GM19467 (cell line): ENCODE data around the gene PODXL2.
"Not testable (repeated sequence)": the region's sequence is repeated elsewhere in the genome, so short reads cannot be mapped to it uniquely, and the experiment has no call there.

Experiments used
- ATAC-seq: cut with Tn5 transposase; IDR thresholded peaks from one replicate; pipeline ENCODE4 v1.9.1; 2021; ENCODE audit warnings: mild to moderate bottlenecking, moderate library complexity; ENCODE audit not compliant: unreplicated experiment

PODXL2 gene

DNA sequence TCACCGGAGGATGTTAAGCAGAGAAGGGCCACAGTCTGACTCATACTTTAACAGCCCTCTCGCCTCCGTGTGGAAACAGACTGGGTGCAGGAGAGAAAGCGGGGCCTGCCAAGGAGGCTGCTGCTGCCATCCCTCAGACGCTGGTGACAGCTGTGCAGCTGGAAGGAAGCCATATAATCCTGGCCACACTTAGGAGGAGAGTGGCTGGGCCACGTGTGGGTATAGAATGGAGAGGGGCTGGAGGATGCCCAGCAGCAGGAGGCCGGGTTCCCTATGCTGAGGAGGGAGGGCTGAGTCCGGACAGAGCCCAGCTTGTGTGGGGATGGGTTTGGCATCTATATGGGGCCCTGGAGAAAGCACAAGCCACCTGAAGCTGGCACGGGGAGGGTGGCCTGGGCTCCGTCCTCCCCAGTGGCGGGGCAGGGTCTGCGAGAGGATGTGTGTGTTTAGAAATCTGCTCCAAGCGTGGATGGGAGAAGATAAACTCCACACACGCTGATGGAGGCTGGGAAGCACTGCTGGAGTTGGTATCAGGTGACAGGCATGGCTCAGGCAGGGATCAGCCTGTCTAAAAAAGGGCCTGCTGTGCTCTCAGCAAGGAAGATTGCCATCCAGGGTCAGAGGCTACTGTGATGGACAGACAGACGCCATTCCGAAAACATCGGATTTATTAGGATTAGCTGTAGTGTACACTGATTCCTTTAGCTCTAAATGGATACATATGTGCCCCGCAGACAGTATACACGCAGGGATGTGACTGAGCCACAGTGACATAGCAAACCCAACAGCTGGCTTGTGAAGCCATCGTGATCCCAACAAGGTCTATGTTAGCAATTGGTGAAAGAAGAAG is 59.7 kb downstream of the PODXL2 start:
- no peak for ATAC-seq

DNA sequence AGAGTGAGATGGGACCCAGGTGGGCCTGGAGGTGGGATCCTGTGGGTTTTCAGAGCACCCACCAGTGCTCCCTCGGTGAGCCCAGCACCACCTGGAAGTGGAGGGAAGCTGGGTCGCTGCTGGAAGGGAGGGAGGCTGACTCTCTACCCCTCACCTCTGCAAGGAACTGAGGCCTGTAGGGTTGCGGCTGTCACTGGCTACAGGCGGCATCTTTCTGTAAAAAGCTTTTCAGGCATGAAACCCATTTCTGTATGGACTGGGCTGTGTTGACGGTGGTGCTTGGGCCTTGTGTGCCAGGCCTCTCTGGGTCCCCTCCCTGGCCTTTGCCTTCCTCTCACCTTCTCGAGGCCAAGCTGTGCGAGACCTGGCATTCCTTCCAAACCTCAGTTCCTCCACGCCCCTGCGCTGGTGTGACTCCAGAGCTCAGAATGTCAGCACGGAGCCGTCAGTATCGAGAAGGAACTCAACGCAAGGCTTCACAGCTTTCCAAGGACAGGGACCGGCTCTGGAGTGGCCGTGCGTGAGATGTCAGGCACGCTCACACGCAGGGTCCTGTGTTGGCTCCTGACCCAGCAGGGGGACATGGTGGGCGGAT is 60.4 kb downstream of the PODXL2 start:
- ATAC-seq = no peak

DNA sequence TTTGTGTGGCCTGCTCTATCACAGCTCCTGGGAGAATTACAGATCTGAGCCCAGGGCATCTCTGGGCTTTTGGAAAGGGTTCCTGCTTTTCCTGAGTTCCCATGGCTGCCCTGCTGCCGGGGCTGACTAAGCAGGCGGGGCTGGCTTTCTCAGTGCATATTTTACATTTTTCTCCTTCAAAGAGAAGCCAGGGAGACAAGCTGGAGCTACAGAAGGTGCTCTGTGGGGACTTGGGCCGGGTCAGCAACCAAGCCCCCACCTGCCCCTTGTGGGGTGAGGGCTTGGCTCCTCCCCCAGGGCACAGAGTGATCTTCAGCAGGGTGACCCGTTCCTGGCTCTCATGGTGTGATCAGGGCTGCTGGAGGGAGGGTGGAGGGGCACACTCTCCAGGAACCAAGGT is 61.1 kb downstream of the PODXL2 start:
- no peak for ATAC-seq

DNA sequence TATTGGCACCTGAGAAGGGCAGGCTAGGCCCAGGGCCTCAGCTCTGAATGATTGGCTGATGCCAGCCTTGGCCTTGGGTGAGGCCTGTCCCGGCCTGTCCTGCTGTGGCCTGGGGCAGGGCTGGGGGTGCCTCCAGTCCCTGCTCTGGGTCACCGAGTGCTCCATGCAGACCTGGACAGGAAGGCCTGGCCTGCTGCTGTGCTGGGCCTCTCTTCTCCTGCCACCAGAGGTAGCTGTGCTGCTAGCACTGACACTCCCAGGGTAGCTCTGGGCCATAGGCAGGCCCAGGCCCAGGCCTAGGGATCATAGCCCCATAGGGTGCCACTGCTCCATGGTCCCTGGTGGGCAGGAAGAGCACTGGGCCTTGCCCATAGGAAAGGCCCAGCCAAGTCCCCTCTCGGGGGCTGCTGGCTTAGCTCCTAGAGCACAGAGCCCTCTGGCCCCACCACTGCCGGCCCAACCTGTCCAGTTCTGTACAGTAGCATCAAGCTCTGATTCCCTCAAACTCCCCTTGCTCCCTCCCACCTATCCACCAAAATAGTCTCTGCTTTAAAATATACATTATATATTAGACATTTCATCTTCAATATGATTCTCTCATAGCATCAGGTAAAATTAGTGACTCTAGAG is 62.0 kb downstream of the PODXL2 start:
- no peak for ATAC-seq

DNA sequence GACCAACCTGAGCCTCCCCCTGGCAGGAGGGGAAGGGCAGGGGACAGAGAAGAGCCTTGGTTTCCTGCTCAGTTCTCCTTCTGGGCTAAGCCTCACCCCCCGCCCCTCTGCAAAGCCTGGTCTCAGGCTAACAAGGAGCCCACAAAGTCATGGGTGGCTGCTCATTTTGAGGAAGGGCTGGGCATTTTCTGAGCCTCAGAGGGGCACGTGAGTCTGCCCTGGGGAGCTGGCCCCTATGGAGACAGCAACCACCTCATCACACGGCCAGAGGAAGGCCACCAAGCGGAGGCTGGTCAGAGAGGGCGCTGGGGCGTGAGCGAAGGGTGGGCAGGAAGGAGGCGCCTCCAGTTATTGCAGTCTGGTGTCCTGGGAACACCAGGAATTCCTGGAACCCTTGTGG is 62.5 kb downstream of the PODXL2 start:
- no peak for ATAC-seq

DNA sequence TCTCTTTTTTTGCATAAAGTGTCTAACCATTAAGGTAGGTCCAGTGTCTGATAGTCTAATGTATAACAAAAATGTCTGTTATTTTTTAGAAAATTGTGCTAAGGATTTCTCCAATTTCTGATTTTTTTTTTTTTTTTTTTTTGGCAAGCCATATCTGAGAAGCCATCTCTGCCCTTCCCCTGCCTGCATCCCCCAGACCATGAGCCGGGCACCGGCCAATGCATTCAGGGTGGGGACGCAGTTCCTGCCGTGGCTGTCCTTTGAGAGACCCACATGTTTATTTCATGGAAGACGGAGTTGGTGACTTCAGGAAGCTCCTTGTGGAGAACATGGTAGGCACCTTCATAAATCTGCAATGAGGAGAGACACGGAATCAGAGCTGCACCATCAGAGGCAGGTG is 63.0 kb downstream of the PODXL2 start:
- no peak for ATAC-seq

DNA sequence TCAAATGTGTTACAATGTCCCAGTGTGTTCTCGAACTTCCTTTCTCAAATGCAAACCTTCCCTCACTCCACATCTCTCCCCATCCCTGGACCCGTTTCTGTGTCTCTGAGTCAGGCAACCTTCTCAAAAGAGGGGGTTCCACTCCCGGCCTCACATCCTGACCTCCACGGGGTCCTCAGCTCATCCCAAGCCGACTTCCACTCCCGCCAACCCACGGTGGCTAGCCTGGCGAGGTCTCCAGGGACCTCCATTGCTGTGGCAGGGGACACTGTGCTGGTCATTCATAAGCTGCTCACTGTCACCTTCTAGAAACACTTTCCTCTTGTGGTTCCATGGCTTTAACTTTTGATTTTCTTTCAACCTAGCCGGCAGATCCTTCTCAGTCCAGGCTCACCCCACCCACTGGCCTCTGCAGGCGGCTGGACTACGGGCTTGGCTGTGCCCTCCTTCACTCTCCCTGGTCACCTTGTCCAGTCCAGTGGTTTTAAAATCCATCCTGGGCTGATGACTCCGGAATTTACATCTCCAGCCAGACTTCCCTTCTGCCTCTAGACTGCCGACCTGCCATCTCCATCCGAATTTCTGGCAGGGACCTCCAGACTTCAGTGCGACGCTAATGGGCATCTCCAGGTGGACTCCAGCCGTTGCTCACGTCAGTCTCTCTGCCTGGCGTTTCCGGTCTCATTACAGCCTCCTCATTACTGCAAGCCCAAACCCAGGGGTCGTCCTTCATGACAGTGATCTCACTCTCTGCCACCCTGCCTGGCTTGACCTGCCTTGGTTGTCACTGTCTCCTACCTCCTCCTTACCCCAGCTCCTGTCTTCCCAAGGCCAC is 63.7 kb downstream of the PODXL2 start:
- ATAC-seq = no peak

DNA sequence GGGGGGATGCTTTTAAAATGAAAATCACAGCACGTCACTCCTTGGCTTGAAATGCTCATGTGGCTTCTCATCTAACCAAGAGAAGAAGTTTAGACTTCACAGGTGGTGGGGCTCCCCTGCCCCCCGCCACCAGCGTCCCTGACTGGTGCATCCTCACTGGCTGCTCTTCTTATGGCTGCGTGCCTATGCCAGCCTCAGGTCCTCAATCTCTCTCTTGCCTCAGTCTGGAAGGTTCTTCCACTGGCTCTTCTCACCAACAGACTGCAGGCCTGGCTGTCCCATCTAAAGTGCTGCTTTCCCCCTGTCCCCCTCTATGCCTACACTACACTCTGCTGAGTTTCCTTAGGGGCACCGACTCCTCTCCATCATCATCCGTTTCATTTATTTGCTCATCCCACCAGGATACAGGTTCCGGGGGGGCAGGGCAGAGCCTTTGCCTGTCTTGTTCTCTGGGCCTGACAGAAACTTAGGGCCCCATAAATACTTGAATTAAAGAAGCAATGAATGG is 64.4 kb downstream of the PODXL2 start:
- ATAC-seq = no peak

DNA sequence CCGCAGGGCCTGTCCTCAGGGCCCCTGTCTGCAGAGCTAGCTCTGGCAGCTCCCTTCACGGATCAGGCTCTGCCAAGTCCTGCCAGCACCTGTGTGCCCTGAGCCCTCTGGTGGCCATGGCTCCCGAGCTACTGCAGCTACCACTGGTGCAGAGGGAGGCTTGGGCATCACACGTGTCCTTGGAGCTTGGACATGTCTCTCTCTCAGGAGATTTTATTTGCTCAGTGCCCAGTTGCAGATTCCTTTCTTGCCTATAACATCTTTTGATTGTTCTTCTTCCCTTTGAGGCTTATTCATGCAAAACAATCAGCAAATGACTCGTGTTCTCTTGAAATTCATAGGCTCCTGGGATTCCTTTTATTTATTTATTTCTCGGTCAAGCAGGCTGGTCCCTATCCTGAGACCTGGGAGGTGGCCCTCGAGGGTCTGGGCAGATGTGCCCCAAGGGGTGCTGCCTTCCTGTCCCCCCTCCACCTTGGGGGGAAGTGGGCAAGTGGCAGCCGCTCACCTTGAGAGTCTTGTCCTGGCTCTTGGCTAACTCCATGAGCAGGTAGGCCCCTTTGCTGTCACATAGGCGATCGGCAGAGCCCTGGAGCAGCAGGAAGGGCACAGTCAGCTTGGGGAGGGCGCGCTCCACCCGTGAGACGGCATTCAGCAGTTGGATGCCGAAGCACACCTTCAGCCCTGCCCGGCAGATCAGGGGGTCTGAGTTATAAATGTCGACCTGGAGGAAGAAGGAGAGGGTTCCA is 65.7 kb downstream of the PODXL2 start:
- ATAC-seq = no peak

DNA sequence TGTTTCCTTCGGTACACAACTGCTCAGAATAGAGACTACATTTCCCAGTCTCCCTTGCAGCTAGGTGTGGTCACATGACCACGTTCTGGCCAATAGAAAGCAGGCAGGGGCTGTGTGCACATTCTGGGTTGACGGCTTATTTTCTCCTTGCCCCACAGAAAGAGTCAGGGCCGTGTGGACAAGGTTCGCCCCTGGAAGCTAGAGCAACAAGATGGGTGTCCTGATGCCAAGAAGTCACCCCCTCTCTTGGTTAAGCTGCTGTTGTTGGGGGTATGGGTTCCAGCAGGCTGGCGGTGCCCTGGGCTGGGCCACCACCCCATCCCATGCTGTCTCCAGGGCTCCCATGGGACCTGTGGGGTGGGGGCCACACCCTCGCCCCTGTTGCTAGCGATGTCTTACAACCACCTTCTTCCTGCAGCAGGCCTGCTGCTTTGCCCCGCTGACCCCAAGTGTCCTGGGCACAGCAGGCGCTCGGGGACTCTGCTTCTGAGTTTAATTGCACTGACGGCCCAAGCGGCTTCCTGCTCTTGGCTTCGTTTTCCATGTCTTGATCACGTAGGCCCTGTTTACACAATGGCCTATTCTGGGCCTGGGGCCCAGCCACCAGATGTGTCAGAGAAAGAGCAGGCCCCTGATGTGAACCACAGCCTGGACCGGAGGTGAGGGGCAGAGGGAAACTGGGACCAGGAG is 68.7 kb downstream of the PODXL2 start:
- no peak for ATAC-seq

DNA sequence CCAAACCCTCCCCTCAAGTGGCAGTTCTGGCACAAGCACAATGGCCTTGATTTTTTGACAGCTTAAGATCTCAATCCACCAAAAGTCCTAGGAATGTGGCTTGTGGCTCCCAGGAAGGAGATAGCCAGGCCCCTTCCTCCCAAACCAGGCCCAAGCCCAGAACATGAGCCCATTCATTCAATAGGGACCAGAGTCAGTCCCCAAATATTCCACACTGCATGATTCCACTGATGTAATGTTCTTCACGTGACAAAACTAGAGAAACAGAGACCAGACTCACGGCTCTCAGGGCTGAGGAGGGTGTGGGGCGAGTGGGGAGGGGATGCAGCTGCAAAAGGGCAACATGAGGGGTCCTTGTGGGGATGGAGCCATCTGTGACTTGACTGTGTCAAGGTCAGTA is 69.3 kb downstream of the PODXL2 start:
- no peak for ATAC-seq

DNA sequence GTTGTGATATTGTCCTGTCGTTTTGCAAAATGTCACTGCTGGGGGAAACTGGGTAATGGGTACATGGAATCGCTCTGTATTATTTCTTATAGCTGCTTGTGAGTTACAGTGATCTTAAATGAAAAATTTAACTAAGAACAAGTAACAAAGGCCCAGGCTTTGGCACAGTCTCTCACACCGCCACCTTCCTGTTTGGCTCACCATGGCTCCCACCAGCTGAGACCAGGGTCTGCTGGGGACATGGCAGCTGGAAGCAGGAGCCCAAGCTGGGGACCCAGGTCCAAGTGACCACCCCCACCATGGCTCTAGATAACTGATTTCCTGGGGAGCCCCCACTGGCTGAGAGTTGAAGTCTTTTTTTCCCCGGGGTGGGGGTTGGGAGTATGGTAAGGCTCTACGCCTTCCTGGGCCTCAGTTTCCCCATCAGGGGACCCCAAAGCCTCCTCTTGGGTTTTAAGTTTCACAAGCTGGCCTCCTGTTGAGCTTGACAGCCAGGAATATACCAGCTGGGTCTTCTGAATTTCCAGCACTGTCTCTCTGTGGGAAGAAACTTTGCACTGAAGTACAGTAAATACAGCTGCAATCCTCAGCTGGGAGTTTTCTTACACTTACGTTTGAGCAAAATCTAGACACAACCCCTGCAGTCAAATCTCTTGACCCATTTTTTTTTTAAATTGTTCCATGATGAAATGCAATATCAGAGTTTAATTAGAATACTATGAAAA is 69.9 kb downstream of the PODXL2 start:
- no peak for ATAC-seq

DNA sequence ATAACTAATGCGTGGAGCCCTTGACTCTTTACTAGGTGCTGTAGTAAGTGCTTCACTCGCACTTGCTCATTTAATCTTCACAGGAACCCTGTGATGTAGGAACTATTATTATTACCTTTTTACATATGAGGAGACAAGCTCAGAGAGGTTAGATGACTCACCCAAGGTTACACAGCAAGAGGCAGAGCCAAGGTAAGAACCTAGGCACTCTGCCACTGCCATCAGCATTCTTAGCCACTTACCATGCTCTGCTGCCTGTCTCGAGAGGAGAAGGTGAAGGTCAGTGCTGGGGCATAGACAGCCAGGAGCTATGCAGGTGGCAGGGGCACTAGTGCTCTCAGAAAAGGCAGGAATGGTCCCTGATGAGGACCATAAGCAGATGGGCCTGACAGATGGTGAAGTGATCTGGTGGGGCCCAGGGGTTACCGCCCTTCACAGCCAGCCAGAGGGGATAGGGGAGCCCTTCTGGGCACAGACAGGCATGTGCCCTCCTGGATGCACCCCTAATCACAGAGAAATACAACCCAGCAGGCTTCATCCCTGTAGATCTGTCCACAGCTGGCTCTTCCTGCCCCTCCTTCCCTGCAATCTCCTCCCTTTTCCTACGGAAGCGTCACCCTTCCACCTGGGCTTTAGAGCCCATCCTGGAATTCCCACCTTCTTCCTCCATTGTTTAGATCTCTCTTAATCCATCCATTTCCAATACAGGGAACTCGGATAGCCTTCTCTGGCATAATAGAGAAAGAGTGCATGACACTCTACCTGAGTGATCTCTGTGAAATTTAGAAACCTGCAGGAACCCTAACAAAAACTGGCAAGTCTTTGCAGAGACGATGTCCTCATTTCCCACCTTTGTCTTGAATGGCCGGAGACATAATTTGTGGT is 70.7 kb downstream of the PODXL2 start:
- ATAC-seq = no peak

DNA sequence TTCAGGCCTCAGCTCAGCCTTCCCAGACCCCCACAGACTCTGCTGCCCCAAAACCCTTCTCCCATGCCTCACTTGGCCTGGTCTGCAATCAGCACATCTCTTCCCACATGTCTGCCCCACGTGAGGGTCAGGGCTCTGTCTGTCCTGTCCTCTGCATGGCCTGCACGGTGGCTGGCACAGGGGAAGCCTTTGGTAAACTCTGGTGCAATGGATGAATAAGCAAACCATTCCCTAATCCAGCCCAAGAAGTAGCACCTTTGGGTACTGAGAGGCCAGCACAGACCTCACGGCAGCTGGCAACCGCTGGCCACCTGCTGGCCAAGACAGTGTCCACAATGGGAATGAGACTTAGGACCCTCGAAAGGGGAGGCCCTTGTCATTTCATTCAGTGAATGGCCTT is 71.4 kb downstream of the PODXL2 start:
- no peak for ATAC-seq

DNA sequence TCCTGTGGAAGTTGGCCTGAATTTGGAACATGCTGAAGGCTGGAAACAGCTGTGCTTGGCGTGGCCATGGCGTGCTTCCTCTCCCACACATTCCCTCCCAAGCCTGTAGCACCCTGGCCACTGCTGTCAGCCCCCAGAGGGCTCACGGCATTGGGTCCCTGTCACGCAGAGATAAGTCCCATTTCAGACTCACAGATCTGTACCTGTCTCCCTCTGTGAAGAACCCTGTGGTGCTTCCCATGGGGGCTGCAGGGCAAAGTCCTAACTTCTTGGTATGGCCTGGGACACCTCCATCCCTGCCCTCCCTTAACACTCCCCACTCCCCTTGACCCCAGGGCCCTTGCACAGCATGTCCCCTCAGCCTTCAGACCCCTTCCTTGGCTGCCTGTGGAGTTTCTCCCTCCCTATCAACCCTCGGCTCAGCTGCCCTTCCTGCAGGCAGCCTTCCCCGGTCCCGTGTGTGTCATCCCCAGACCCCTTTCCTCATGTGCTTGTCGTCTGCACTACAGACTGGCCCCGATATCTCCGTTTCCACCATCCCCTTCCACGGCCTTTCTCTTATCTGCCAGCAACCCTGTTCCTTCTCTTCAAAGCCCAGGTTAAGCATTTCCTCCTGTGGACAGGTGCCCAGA is 72.4 kb downstream of the PODXL2 start:
- no peak for ATAC-seq

DNA sequence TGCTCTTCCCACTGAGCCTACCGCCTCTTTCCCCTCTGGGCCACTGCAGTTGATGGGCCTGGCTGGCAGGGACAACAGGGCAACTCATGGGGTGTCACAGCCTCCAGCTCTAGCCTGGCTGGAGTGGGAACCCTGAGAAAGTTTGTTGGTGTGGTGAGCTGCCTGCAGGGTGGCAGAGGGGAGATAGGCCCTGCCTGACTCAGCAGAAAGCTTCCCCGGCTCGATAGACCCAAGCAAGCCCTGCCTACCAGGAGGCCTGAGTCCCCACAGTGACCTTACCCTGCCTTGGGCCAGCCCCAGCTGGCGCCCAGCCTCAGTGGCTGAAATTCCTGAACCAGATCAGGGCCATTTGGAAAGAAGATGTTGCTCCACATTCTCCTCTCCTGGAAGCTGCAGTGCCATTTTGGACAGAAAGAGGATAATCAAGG is 73.2 kb downstream of the PODXL2 start:
- ATAC-seq = no peak

DNA sequence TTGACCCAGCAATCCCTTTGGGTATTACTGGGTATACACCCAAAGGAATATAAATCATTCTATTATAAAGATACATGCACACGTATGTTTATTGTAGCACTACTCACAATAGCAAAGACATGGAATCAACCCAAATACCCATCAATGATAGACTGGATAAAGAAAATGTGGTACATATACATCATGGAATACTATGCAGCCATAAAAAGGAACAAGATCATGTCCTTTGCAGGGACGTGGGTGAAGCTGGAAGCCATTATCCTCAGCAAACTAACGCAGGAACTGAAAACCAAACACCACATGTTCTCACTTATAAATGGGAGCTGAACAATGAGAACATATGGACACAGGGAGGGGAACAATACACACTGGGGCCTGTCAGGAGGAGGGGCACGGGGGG is 75.9 kb downstream of the PODXL2 start:
- ATAC-seq = not testable (repeated sequence)

DNA sequence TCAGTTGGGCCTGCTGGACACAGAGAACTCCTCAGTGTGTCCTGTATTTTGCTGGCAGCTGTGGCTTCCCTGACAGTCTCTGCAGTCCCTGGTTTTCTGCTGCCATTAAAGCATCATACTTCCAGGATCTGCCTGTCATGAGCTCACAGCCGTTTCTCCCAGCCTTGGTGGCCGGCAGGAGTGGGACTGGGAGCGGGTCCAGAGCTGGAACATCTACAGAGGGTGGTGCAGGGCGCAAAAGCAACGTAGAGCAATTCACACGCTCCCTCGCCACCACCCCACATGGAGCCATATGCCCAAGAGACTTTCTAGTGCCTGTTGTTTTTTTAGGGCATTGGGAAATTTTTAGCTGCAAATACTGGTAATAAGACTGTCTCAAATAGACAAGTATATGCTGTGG is 77.3 kb downstream of the PODXL2 start:
- no peak for ATAC-seq
